Panc1 (cell line): Measurements from ENCODE around the gene KRTAP9-9. TPM values are rescaled to one million over a fixed set of nuclear protein-coding genes. Genes with fewer than 3 reads are reported as not detected.

Source experiments
- ATAC-seq: fragments of 200-7000 bp; cut with Tn5 transposase; 2 replicates; pipeline ENCODE4 v1.9.1; 2020; ENCODE audit warnings: mild to moderate bottlenecking, moderate library complexity
- BruUV-seq: library from RNA; stranded (reverse); fragments of 400-500 nt; replicated peaks from 2 replicates; lab custom pipeline; 2021; lab: Mats Ljungman, UMichigan
- CTCF ChIA-PET: fragments of 300-600 bp; sonication (Branson Sonifier 250); formaldehyde crosslinking; loops from one replicate; lab custom pipeline; 2022; ENCODE audit warnings: antibody characterized with exemption; lab: Charles Lee
- POLR2A ChIA-PET: fragments of 300-600 bp; sonication (Branson Sonifier 250); formaldehyde crosslinking; loops from one replicate; lab custom pipeline; 2022; ENCODE audit warnings: antibody characterized with exemption; lab: Charles Lee
- DNase-seq: peaks from one replicate; pipeline ENCODE4 v3.0.0-alpha.2; 2010; ENCODE audit warnings: low read depth, low spot score
- H3K27ac ChIP-seq: 2 replicates; pipeline ENCODE4 v1.5.1; 2011; ENCODE audit warnings: mild to moderate bottlenecking, low read length, inconsistent platforms
- H3K27me3 ChIP-seq: fragments of 200-500 bp; sonication (Bioruptor generic); 2 replicates; pipeline ENCODE4 v1.6.0; 2014; ENCODE audit warnings: low read length, inconsistent platforms; ENCODE audit not compliant: control insufficient read depth, insufficient read depth
- H3K36me3 ChIP-seq: fragments of 200-500 bp; sonication (Bioruptor generic); 2 replicates; pipeline ENCODE4 v1.5.1; 2014; ENCODE audit warnings: inconsistent platforms, mild to moderate bottlenecking, low read length, moderate library complexity; ENCODE audit not compliant: control insufficient read depth, insufficient read depth
- H3K4me1 ChIP-seq: 2 replicates; pipeline ENCODE4 v1.5.1; 2011; ENCODE audit warnings: inconsistent platforms, mild to moderate bottlenecking, low read length, moderate library complexity; ENCODE audit not compliant: control insufficient read depth, insufficient read depth
- H3K4me3 ChIP-seq, 2 experiments: 2 replicates each; pipeline ENCODE4 v1.5.1; 2011 to 2012; ENCODE audit warnings: low read depth in 2 of 2, low read length in 2 of 2, mild to moderate bottlenecking in 2 of 2, inconsistent platforms in 1 of 2, moderate library complexity in 1 of 2
- H3K9me3 ChIP-seq: fragments of 200-500 bp; sonication (Bioruptor generic); 2 replicates; pipeline ENCODE4 v1.5.1; 2014; ENCODE audit warnings: low read depth, mild to moderate bottlenecking, inconsistent platforms, low read length, moderate library complexity; ENCODE audit not compliant: control insufficient read depth, insufficient read depth
- CTCF ChIP-seq: fragments of 450-650 bp; IDR thresholded peaks from 2 replicates; pipeline ENCODE4 v1.5.1; 2017; ENCODE audit warnings: mild to moderate bottlenecking
- POLR2AphosphoS5 ChIP-seq: IDR thresholded peaks from 2 replicates; pipeline ENCODE4 v1.6.1; 2012; ENCODE audit warnings: mild to moderate bottlenecking, low read depth, low read length, moderate library complexity
- REST ChIP-seq, 2 experiments: IDR thresholded peaks; 2 replicates each; pipeline ENCODE4 v1.6.1; 2011 to 2012; ENCODE audit warnings: low read depth in 2 of 2, control low read depth in 1 of 2, low read length in 1 of 2, mild to moderate bottlenecking in 1 of 2, moderate library complexity in 1 of 2; ENCODE audit not compliant: insufficient read depth in 1 of 2
- SIN3A ChIP-seq: IDR thresholded peaks from 2 replicates; pipeline ENCODE4 v1.6.1; 2012; ENCODE audit warnings: low read depth, mild to moderate bottlenecking, low read length, moderate library complexity, borderline replicate concordance; ENCODE audit not compliant: insufficient read depth
- TCF7L2 ChIP-seq: IDR thresholded peaks from 2 replicates; pipeline ENCODE4 v1.6.1; 2011; ENCODE audit warnings: mild to moderate bottlenecking, low read depth, low read length, inconsistent platforms
- in situ Hi-C: cut with HindIII; loops from 2 replicates; pipeline ENCODE4 v1.10.0; 2016; ENCODE audit warnings: low sequenced_read_pairs, low pct_unique_long_range_greater_than_20kb
- intact Hi-C: fragments of 100-400 bp; cut with micrococcal nuclease; formaldehyde crosslinking; loops from one replicate; pipeline ENCODE4 v1.10.0; 2022; ENCODE audit not compliant: unreplicated experiment
- total RNA-seq: library from RNA; stranded (reverse); gene quantifications from one replicate; pipeline ENCODE4 v1.2.1, GENCODE V29; 2021; ENCODE audit not compliant: unreplicated experiment

The KRTAP9-9 gene
- total RNA-seq, 1 experiment from 2014 or later, result not detected

DNA sequence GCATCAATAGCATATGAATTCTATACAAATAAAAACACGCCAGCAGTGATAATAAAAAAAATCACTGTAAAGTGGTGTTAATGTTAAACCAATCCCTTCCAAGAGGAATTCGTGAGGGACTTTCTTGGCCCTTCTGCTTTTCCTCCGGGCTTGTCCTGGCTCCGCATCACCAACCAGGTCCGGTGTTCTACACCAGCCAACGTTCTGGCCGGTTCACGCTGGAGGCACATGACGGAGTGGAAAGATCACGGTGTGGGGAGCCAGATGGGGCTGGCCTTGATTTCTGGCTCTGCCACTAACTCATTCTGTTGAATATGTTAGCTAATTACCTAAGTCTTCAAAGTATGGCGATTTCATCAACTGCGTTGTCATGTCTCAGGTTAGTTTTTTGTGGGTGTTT, 48.9 kb downstream of the KRTAP9-9 start:
- in situ Hi-C loops (no loop called here), intact Hi-C loops (no loop called here)
- no peak for TF ChIP-seq REST (IDR thresholded peaks at IDR 0.05; ENCODE audit: insufficient read depth in 1 of 2, low read depth in 2 of 2, low read length in 1 of 2)
- TF ChIP-seq POLR2AphosphoS5, result no peak
- no peak for TF ChIP-seq SIN3A
- TF ChIP-seq TCF7L2, result no peak
- no peak for TF ChIP-seq CTCF
- peaks cover 2% of the 10 kb centered on the region; the same call in 1 of the 2 replicates for H3K27me3 ChIP-seq
- ChIA-PET POLR2A (no interaction called here), CTCF (no interaction called here)
- ATAC-seq (no peak), DNase-seq (no peak)
- H3K4me1 ChIP-seq, result no peaks in the 10 kb centered on the region
- H3K36me3 ChIP-seq, result no peaks in the 10 kb centered on the region
- BruUV-seq, result no TSS peak
- no peaks in the 10 kb centered on the region for H3K9me3 ChIP-seq
- no peak overlapping the region for H3K4me3 ChIP-seq
- H3K27ac ChIP-seq, result no peak overlapping the region

Other genes with a start within 250 kb of the KRTAP9-9 start
- gene KRTAP3-1, start 246.3 kb upstream of the KRTAP9-9 start, total RNA-seq, result not detected
- not detected for gene KRTAP1-5, start 228.2 kb upstream of the KRTAP9-9 start, total RNA-seq
- gene KRTAP1-4, start 225.2 kb upstream of the KRTAP9-9 start, total RNA-seq, result not detected
- gene KRTAP1-3, start 220.5 kb upstream of the KRTAP9-9 start, total RNA-seq, result not detected
- gene KRTAP1-1, start 213.9 kb upstream of the KRTAP9-9 start, total RNA-seq, result not detected
- gene KRTAP2-1, start 208.1 kb upstream of the KRTAP9-9 start, total RNA-seq, result not detected
- not detected for gene KRTAP2-2, start 200.2 kb upstream of the KRTAP9-9 start, total RNA-seq
- not detected for gene KRTAP2-3, start 195.3 kb upstream of the KRTAP9-9 start, total RNA-seq
- not detected for gene KRTAP2-4, start 189.5 kb upstream of the KRTAP9-9 start, total RNA-seq
- gene KRTAP4-7, start 171.2 kb upstream of the KRTAP9-9 start, total RNA-seq, result not detected
- not detected for gene KRTAP4-8, start 157.2 kb upstream of the KRTAP9-9 start, total RNA-seq
- not detected for gene KRTAP4-16, start 153.2 kb upstream of the KRTAP9-9 start, total RNA-seq
- not detected for gene KRTAP4-9, start 150.0 kb upstream of the KRTAP9-9 start, total RNA-seq
- gene KRTAP4-11, start 137.0 kb upstream of the KRTAP9-9 start, total RNA-seq, result not detected
- not detected for gene KRTAP4-12, start 131.2 kb upstream of the KRTAP9-9 start, total RNA-seq
- not detected for gene KRTAP4-6, start 114.8 kb upstream of the KRTAP9-9 start, total RNA-seq
- gene KRTAP4-5, start 105.6 kb upstream of the KRTAP9-9 start, total RNA-seq, result not detected
- gene KRTAP4-4, start 94.6 kb upstream of the KRTAP9-9 start, total RNA-seq, result not detected
- not detected for gene KRTAP4-3, start 87.2 kb upstream of the KRTAP9-9 start, total RNA-seq
- gene KRTAP4-2, start 77.2 kb upstream of the KRTAP9-9 start, total RNA-seq, result not detected
- gene KRTAP4-1, start 70.5 kb upstream of the KRTAP9-9 start, total RNA-seq, result not detected
- not detected for gene KRTAP9-1, start 65.5 kb upstream of the KRTAP9-9 start, total RNA-seq
- gene KRTAP9-2, start 28.7 kb upstream of the KRTAP9-9 start, total RNA-seq, result not detected
- gene KRTAP9-3, start 22.9 kb upstream of the KRTAP9-9 start, total RNA-seq, result not detected
- gene KRTAP9-8, start 17.4 kb upstream of the KRTAP9-9 start, total RNA-seq, result not detected
- not detected for gene KRTAP9-4, start 5.7 kb upstream of the KRTAP9-9 start, total RNA-seq
- gene KRTAP9-6, start 10.0 kb downstream of the KRTAP9-9 start, total RNA-seq, result not detected
- not detected for gene KRTAP9-7, start 20.3 kb downstream of the KRTAP9-9 start, total RNA-seq
- gene KRTAP29-1, start 47.5 kb downstream of the KRTAP9-9 start, total RNA-seq, result not detected
- not detected for gene KRTAP16-1, start 53.9 kb downstream of the KRTAP9-9 start, total RNA-seq
- not detected for gene KRTAP17-1, start 60.3 kb downstream of the KRTAP9-9 start, total RNA-seq
- not detected for gene KRT33A, start 95.4 kb downstream of the KRTAP9-9 start, total RNA-seq
- gene KRT33B, start 114.4 kb downstream of the KRTAP9-9 start, total RNA-seq, result not detected
- not detected for gene KRT34, start 126.9 kb downstream of the KRTAP9-9 start, total RNA-seq
- gene KRT31, start 142.2 kb downstream of the KRTAP9-9 start, total RNA-seq, result not detected
- not detected for gene KRT37, start 169.2 kb downstream of the KRTAP9-9 start, total RNA-seq
- gene KRT38, start 185.6 kb downstream of the KRTAP9-9 start, total RNA-seq, result not detected
- 0.72 TPM for gene KRT32, start 212.0 kb downstream of the KRTAP9-9 start, total RNA-seq
- gene KRT35, start 225.8 kb downstream of the KRTAP9-9 start, total RNA-seq, result not detected
- not detected for gene KRT36, start 234.5 kb downstream of the KRTAP9-9 start, total RNA-seq